ENCODE data around the gene HBB.

The HBB gene

DNA sequence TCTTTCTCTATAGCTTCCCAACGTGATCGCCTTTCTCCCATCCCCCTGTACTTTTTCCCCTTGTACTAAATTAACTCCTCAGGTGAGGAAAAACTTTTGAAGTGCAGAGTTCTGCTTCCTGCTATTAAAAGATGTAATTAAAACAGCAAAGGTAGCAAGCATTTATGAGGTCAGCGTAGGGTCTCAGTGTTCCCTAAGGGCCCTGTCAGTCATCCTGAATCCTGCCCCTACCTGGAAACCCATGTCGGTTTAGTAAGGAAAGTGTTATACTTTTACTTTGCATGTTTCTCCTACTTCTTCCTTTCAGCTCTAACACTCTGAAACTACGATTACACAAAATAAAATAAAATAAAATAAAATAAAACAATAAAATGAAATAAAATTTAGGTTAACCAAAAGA, 1.3 kb upstream of the HBB start:
- in situ Hi-C loops (cut with MboI; ENCODE audit: low sequenced_read_pairs): no loop called here

DNA sequence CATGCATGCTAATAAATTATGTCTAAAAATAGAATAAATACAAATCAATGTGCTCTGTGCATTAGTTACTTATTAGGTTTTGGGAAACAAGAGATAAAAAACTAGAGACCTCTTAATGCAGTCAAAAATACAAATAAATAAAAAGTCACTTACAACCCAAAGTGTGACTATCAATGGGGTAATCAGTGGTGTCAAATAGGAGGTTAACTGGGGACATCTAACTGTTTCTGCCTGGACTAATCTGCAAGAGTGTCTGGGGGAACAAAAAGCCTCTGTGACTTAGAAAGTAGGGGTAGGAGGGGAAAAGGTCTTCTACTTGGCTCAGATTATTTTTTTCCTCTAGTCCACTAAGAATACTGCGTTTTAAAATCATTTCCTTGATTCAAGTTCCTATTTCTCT, 810 bp upstream of the HBB start:
- in situ Hi-C loops (cut with MboI; ENCODE audit: low sequenced_read_pairs): no loop called here

DNA sequence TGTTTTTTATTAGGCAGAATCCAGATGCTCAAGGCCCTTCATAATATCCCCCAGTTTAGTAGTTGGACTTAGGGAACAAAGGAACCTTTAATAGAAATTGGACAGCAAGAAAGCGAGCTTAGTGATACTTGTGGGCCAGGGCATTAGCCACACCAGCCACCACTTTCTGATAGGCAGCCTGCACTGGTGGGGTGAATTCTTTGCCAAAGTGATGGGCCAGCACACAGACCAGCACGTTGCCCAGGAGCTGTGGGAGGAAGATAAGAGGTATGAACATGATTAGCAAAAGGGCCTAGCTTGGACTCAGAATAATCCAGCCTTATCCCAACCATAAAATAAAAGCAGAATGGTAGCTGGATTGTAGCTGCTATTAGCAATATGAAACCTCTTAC, 1.4 kb downstream of the HBB start:
- in situ Hi-C loops (cut with MboI; ENCODE audit: low sequenced_read_pairs): no loop called here

GRCh38 chr11:5224538-5225479, 2.1 kb downstream of the HBB start:
- in situ Hi-C loops (cut with MboI; ENCODE audit: low sequenced_read_pairs): no loop called here

DNA sequence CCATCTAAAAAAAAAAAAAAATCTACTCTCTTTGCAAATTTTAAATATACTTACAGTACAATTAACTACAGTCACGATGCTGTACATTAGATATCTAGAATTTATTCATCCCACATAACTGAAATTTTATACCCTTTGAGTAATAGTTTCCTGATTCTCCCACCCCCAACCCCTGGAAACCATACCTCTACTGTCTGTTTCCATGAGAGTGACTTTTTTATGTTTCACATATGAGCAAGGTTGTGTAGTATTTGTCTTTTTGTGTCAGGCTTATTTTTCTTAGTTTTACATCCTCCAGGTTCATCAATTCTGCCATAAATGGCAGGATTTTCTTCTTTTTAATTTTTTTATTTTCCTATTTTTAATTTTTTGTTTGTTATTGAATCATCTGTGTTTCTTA, 3.2 kb downstream of the HBB start:
- in situ Hi-C loops (cut with MboI; ENCODE audit: low sequenced_read_pairs): no loop called here

- in situ Hi-C loops (cut with MboI; ENCODE audit: low sequenced_read_pairs): no loop called here
These were observed 3.7 kb downstream of the HBB start for GRCh38 chr11:5223146-5223545.

DNA sequence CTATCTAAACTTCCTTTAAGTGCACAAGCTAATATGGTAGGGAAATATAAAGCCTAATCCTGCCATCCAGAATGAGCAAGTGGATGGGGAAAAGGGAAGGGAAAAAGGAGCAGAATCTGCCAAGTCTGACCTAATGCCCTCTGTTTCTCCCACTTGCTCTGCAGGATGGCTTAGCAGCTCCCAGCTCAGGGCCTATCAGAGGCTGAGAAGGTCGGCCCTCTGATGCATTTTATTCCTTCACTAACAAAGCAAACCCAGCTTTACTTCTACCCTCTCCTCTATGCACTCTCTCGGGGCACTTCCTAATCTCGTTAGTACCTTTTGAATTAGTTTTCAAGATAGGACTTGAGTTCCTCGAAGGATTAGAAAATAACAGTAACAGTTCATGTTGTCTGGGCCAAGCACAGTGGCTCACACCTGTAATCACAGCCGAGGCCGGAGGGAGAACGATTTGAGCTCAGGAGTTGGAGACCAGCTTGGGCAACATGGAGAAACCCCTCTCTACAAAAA, 16.4 kb downstream of the HBB start:
- in situ Hi-C loops (cut with MboI; ENCODE audit: low sequenced_read_pairs): no loop called here

GRCh38 chr11:5204787-5205186, 22.1 kb downstream of the HBB start:
- in situ Hi-C loops (cut with MboI; ENCODE audit: low sequenced_read_pairs): no loop called here

DNA sequence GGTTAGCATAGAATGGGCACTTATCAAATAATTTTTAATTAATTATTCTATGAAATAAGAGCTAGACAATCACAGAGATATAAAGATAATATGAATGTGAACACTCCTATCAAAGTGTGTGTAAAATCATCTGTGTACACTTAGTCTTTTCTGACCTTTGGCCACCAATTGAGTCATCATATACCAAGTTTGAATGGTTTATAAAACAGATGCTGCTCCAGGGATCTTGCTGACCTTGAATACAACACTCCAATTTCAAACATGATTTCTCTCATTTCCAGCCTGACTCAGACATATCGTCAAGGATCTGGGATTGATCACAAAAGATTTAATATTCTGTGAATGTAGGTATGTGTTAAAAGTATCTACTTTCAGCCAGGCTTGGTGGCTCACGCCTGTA, 23.5 kb downstream of the HBB start:
- in situ Hi-C loops (cut with MboI; ENCODE audit: low sequenced_read_pairs): no loop called here

- in situ Hi-C loops (cut with MboI; ENCODE audit: low sequenced_read_pairs): no loop called here
These were observed 26.3 kb downstream of the HBB start, which contains the start of gene OR51V1 for GRCh38 chr11:5200582-5200981. TSS of gene OR51V1 (minus strand) at chr11:5200682. CDS start at chr11:5200682, 0 bp downstream.

DNA sequence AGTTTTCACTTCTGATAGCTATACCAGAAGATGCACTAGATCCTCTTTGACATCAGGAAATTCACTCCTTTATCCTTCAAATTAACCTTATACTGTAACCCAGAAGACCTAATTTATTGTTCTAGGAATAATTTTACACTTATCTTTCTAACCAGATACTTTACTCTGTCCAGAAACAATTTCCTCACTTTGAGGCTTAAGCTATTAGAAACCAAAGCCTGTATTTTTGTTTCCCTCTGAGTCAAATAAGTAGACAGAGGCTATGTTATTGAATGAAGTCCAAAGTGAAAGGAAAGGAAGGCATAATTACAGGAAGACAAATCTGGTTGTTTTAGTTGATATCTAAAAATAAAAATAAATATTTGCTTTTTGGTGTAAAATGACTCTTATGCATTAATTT, 28.6 kb downstream of the HBB start:
- in situ Hi-C loops (cut with MboI; ENCODE audit: low sequenced_read_pairs): no loop called here

DNA sequence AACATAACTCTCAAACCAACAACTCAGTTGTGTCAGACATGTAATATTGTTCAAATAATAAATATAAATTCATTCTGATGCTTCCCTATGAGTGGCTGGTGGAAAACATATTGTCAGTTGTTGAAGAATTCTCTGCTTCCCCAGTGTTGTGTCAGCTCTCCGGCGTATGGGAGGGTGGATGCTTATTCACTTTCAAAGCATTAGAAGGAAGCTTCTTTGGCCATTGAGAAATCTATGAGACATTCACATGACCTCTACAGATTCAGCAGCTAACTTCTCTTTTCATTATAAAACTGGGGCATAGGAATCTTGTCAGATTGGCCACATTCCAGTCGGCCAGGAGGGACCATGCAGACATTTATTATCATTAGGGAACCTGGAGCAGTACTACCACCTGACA, 29.3 kb downstream of the HBB start:
- in situ Hi-C loops (cut with MboI; ENCODE audit: low sequenced_read_pairs): no loop called here

- in situ Hi-C loops (cut with MboI; ENCODE audit: low sequenced_read_pairs): no loop called here
These were observed 30.1 kb downstream of the HBB start for GRCh38 chr11:5196731-5197130.

DNA sequence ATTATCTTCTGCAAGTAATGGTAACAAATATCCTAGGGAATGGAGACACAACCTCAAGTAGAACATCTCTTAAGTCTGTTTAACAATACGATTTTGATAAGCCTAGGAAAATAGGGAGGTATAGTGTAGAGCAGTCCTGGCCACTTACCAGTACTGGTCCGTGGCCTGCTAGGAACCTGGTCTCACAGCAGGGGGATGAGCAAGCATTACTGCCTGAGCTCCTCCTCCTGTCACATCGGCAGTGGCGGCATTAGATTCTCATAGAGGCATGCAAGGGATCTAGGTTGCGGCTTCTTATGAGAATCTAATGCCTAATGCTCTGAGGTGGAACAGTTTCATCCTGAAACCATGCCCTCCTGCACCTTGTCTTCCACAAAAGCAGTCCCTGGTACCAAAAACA, 30.8 kb downstream of the HBB start:
- in situ Hi-C loops (cut with MboI; ENCODE audit: low sequenced_read_pairs): no loop called here

- in situ Hi-C loops (cut with MboI; ENCODE audit: low sequenced_read_pairs): no loop called here
These were observed 34.1 kb downstream of the HBB start for GRCh38 chr11:5192738-5193137.

GRCh38 chr11:5188201-5188600, 38.7 kb downstream of the HBB start:
- in situ Hi-C loops (cut with MboI; ENCODE audit: low sequenced_read_pairs): no loop called here

GRCh38 chr11:5178046-5178837, 48.6 kb downstream of the HBB start:
- in situ Hi-C loops (cut with MboI; ENCODE audit: low sequenced_read_pairs): no loop called here
